Hematopoietic multipotent progenitor cell treated with erythropoietin and hydrocortisone succinate and interleukin-3 and kit ligand, for 4 days (in vitro differentiated cells): ENCODE measurements around the gene ZIC4.

ENCODE experiments used
- DNase-seq: peaks from one replicate; pipeline ENCODE4 v3.0.0-alpha.2; 2015

Gene ZIC4

GRCh38 chr3:147417551-147418295 lies 11.4 kb upstream of the ZIC4 start:
- DNase-seq = no peak

GRCh38 chr3:147416931-147417330 lies 10.6 kb upstream of the ZIC4 start:
- DNase-seq = no peak

GRCh38 chr3:147415874-147416273 lies 9.5 kb upstream of the ZIC4 start:
- no peak for DNase-seq

DNA sequence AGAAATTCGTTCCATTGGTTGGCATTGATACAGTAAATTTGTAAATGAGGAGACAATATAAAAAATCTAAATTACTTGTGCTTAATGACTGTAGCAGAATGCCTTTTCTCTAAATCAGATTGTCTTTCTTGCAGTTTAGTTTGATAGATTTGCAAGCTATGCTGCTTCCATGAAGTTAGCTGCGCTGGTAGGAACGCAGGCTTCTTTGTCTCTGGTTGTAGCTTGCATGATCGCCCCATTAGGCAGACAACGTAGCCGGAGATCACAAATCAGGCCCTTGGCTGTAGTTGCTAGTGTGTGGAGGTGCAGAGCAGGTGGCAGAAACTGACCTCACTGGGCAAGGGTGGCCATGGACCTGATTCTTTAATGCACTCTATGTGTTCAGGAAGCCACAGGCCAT lies 8.9 kb upstream of the ZIC4 start:
- DNase-seq = no peak

GRCh38 chr3:147414390-147415138 lies 8.2 kb upstream of the ZIC4 start:
- DNase-seq = no peak

GRCh38 chr3:147413686-147414389 lies 7.5 kb upstream of the ZIC4 start:
- no peak for DNase-seq

DNA sequence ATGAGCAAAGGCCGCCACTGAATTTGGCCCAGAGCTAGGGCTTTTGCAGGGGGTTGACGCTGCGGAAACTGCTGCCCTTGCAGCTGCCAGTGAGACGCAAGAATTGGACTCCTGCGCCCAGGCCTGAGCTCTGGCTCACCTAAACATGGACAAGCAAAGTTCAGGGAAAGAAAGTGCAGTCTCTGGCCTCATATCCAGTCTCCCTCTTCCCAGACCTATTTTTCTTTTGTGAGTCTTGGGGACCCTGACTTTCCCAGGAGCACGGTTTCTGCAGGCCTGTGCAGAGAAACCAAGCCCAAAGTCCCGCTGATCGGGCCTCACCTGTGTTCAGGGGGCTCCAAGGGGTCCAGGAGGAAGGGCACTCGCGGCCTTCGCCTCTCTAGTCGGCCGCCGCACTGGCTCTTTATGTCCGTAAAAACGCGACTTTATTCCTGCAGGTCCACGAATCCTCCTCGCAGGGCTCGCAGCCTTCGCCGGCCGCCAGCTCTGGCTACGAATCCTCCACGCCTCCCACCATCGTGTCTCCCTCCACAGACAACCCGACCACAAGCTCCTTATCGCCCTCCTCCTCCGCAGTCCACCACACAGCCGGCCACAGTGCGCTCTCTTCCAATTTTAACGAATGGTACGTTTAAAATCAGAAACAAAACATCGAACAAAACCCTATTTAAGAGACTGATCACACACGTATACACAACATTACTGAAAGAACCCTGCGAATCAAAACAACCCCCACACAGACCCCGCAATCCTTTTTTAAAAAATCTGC lies 6.8 kb upstream of the ZIC4 start:
- DNase-seq = no peak

- DNase-seq = peak; percentile 28
Measured at GRCh38 chr3:147412261-147412916, 6.0 kb upstream of the ZIC4 start.

GRCh38 chr3:147411815-147412241 lies 5.5 kb upstream of the ZIC4 start:
- DNase-seq = no peak

DNA sequence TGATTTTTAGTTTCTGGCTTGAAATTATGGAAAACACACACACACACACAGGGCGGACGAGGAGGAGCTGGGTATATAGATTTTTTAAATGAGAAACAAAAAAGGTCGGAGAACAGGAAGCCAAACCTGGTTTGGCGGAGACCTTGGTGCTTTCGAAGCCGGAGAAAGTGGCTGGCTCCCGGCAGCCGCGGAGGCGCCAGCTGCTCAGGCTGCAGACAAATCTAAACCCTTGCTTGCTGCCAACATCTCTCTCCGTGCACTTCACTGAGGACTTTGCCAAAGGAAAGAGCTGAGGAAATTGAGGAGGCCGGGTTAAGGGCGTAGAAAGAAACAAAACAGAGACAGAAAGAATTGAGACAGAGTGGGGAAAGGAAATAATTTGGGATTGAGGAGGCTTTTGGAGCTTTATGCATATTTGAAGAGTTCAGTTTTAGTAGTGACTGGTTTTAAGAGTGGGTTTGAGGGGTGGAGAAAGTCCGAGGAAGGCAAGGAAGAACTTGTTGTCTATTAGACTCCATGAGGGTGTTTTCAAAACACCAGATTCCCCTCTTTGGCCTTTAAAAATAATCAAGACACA lies 5.0 kb upstream of the ZIC4 start:
- no peak for DNase-seq

GRCh38 chr3:147410526-147411237 lies 4.3 kb upstream of the ZIC4 start:
- peak; percentile 31 for DNase-seq

- no peak for DNase-seq
Measured at GRCh38 chr3:147410116-147410525, 3.8 kb upstream of the ZIC4 start.

DNA sequence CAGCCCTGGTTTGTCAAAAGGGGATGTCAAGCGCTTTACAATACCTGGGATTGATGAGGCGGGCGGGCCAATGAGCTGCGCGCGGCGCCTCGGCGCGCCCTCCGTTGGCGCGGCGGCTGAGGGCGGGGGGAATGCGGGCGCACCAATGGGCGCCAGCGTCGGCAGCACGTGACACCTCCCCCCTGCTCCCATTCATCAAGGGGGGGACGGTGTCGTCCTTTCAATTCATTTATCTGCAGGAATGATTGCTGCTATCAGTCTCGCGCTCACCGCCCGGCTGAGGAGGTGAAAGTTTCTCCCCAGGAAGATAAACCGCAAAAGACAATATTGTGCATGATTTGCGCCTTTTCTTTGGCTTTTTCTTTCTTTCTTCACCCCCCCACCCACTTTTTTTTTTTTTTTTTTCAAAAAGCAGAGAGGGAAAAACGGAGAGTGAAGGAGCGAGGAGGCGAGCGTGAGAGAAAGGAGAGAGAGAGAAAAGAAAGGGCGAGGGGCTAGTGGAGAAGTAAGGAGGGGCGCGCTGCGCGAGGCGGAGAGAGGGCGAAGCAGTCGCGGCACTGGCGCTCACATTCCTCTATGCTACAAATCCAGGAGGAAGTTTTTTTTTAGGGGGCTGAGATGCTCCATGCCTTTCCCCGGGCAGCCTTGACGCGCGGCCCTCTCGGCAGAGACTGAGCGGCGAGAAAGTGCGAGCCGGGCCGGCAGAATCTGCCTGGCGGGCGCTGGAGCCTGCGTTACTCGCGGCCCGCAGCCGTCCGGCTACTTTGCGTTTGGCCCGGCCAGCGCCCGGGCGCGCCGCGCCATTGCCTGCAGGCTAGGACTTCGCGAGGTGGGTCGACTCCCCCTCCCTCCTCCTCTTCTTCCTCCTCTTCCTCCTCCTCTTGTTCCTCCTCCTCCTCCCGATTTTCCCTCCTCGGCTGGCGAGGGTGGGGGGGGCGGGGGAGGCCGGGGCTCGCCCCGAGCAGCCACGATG lies 3.1 kb upstream of the ZIC4 start, which contains the start of gene ZIC1:
Gene ZIC1, plus strand, starts transcription at position 223 of the 973 bp plus-strand sequence. Its CDS starts 748 bp downstream, at position 971.
- DNase-seq = no peak

DNA sequence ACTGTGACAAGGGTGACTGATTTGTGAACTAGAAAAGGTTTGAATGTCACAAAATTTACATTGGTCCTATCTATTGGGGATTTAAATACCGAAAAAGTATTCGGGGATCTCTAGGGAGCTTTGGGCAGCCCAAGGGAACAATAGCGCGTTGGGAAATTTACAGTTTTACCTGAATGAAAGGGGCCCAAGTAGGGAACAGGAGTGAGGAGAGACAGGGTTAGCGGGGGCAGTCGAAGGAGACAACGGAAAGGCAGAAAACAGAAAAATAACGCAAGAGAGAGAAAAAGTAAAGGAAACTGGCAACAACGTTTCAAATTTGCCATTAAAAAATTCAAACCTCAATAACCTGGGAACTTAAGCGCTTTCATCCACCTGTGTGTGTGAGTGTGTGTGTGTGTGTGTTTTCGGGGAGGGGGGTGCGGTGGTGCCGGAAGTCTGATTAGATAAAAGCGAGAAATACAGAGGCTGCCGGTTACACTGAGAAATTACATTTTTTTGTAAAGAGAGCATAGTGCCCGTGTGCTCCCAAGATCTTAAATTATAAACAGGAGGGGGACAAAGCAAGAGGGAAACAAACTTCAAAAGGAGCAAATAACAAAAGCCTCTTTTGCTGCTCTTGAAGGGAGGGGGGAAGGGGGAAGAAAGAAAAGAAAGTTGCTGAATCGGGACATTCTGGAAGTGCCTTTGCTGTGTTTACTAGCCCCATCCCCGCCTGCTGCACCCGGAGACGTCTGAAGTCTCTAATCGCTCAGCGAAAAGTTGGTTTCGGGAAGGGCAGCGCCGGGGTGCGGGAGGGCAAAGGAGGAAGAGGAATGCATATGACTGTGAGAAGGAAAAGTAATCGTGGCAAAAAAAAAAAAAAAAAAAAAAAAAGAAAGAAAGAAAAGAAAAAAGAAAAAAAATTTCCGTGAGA lies 2.1 kb upstream of the ZIC4 start:
- DNase-seq = no peak

- no peak for DNase-seq
Measured at GRCh38 chr3:147407498-147408187, 1.3 kb upstream of the ZIC4 start.

- DNase-seq = no peak
Measured at GRCh38 chr3:147407114-147407497, 763 bp upstream of the ZIC4 start.

DNA sequence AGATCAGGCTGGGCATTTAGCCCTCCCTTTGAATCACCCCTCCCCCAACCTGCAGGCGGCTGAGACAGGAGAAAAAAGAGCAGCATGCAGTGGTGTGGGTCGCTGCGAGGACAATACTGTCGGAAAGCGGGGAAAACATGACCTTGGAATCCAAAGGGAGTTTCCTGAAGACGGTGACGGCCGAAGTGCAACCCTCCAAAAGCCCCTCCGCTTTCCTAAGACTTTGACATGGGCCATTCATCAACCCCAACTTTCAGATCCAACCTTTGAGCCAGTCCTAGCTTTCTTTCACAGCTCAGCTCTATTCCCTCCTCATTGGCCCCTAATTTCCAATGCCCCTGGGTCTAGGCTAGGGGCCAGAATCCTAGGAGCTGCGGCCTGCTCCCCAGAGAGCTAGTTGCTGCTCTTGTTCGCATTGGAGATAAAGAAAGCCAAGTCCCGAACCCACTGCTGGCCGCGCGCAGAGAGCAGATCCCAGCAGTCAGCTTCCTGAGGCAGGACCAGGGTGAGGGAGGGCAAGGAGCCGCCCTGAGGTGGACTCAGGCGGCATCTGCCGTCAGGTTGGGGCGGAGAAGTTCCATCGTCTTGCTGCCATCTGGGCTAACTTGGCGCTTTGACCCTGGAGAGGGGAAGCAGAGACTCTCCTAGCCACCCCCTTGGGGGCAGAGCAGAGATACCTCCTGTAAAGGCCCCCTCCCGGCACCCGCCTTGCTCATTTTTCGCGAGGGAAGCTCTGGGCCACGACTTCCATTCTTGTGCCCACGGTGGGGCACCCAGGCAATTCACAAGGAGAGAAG lies 914 bp downstream of the ZIC4 start:
- DNase-seq = no peak
